K562 (cell line): ENCODE data around the gene UQCRC2. TPM values are rescaled to one million over a fixed set of nuclear protein-coding genes. Genes with fewer than 3 reads are reported as not detected.

Source experiments
- ETV5 ChIP-seq: sonication (generic); formaldehyde crosslinking; IDR thresholded peaks from 2 replicates; pipeline ENCODE4 v1.4.0; 2020; ENCODE audit warnings: low read depth, mild to moderate bottlenecking, missing genetic modification reagents
- GABPB1 ChIP-seq: sonication (generic); formaldehyde crosslinking; IDR thresholded peaks from 2 replicates; pipeline ENCODE4 v1.8.0; 2022; ENCODE audit warnings: mild to moderate bottlenecking, missing genetic modification reagents
- JUND ChIP-seq, 2 experiments: IDR thresholded peaks; 2 replicates in 1 of 2; 3 replicates in 1 of 2; pipeline ENCODE4 v1.6.1; 2011; ENCODE audit warnings: borderline replicate concordance in 2 of 2, low read depth in 2 of 2, low read length in 2 of 2, improper control_type of control experiment in 1 of 2, missing biosample characterization in 1 of 2, missing genetic modification characterization in 1 of 2, missing genetic modification reagents in 1 of 2
- KLF6 ChIP-seq: fragments of 250-450 bp; sonication (Bioruptor Pico); IDR thresholded peaks from 2 replicates; pipeline ENCODE4 v1.4.0; 2020; ENCODE audit warnings: mild to moderate bottlenecking, moderate library complexity, borderline replicate concordance
- NFIC ChIP-seq: fragments of 450-650 bp; IDR thresholded peaks from 2 replicates; pipeline ENCODE4 v1.6.1; 2017; ENCODE audit warnings: mild to moderate bottlenecking, inconsistent platforms
- NR2C2 ChIP-seq, 2 experiments: fragments of 200-800 bp in 1 of 2; sonication (Bioruptor generic) in 1 of 2; sonication (generic) in 1 of 2; formaldehyde crosslinking in 1 of 2; IDR thresholded peaks; 2 replicates each; pipeline versions ENCODE4 v1.6.1 to v1.8.0; 2016 to 2022; ENCODE audit warnings: mild to moderate bottlenecking in 1 of 2, missing compliant biosample characterization in 1 of 2, missing genetic modification characterization in 1 of 2, missing genetic modification reagents in 1 of 2
- SIN3A ChIP-seq, 2 experiments: fragments of 150-350 bp in 1 of 2; IDR thresholded peaks; 2 replicates each; pipeline ENCODE4 v1.6.1; 2011 to 2016; ENCODE audit warnings: borderline replicate concordance in 2 of 2, low read depth in 2 of 2, low read length in 2 of 2, mild to moderate bottlenecking in 2 of 2, moderate library complexity in 2 of 2; ENCODE audit not compliant: control insufficient read depth in 1 of 2
- ZNF197 ChIP-seq: fragments of 200-800 bp; sonication (Bioruptor generic); IDR thresholded peaks from 2 replicates; pipeline ENCODE4 v1.6.1; 2016; ENCODE audit warnings: low read depth, missing genetic modification characterization, missing compliant biosample characterization
- ZNF24 ChIP-seq: fragments of 450-650 bp; IDR thresholded peaks from 2 replicates; pipeline ENCODE4 v1.6.1; 2016
- ZNF253 ChIP-seq: fragments of 250-450 bp; sonication (Bioruptor Pico); conservative IDR thresholded peaks from 2 replicates; pipeline ENCODE4 v1.6.1; 2021; ENCODE audit warnings: mild to moderate bottlenecking
- ZNF551 ChIP-seq: fragments of 250-450 bp; sonication (Bioruptor Pico); IDR thresholded peaks from 2 replicates; pipeline ENCODE4 v1.5.0; 2021; ENCODE audit warnings: mild to moderate bottlenecking, moderate library complexity
- ZNF707 ChIP-seq: fragments of 250-450 bp; sonication (Bioruptor Pico); conservative IDR thresholded peaks from 2 replicates; pipeline ENCODE4 v1.8.0; 2022; ENCODE audit warnings: inconsistent platforms, mild to moderate bottlenecking, moderate library complexity
- polyA plus RNA-seq, 8 experiments: library from polyadenylated mRNA; depleted of rRNA in 4 of 8; stranded (reverse) in 5 of 8; unstranded in 3 of 8; fragments of >200 nt; fragmentation: Nextera tagmentation in 2 of 8; fragmentation: Illumina TruSeq in 1 of 8; extraction: Ambion mirVana in 2 of 8; extraction: Trizol in 1 of 8; gene quantifications; 2 replicates each; pipeline versions ENCODE4 v1.2.1 to v1.2.3, GENCODE V29; 2011 to 2014; ENCODE audit warnings: inconsistent platforms in 1 of 8, missing spikeins in 1 of 8
- total RNA-seq, 7 experiments: library from RNA; depleted of rRNA in 6 of 7; stranded (reverse); fragments of >200 nt in 6 of 7; fragmentation: Illumina TruSeq in 2 of 7; extraction: Trizol in 2 of 7; gene quantifications; 2 replicates each; pipeline versions ENCODE4 v1.2.1 to v1.2.3, GENCODE V29; 2011 to 2021; ENCODE audit warnings: low replicate concordance in 1 of 7
- TF ChIP-seq, protein P1 (sequence below): fragments of 250-450 bp; sonication (Bioruptor Pico); IDR thresholded peaks from 2 replicates; pipeline ENCODE4 v1.9.0; 2021; ENCODE audit warnings: mild to moderate bottlenecking
- TF ChIP-seq, protein P2 (sequence below): sonication (generic); formaldehyde crosslinking; IDR thresholded peaks from 2 replicates; pipeline ENCODE4 v1.8.1; 2023; ENCODE audit warnings: mild to moderate bottlenecking, missing genetic modification reagents, moderate library complexity
- TF ChIP-seq, protein P3 (sequence below): fragments of 450-650 bp; IDR thresholded peaks from 2 replicates; pipeline ENCODE4 v1.6.1; 2016; ENCODE audit warnings: missing biosample characterization, missing genetic modification characterization
- TF ChIP-seq, protein P4 (sequence below), 3 experiments: fragments of 200-800 bp in 1 of 3; sonication (Bioruptor generic) in 1 of 3; sonication (generic) in 1 of 3; formaldehyde crosslinking in 1 of 3; IDR thresholded peaks; 2 replicates each; pipeline versions ENCODE4 v1.6.1 to v1.8.0; 2016 to 2022; ENCODE audit warnings: mild to moderate bottlenecking in 2 of 3, missing compliant biosample characterization in 2 of 3, missing genetic modification characterization in 2 of 3, missing genetic modification reagents in 1 of 3
- TF ChIP-seq, protein P5 (sequence below): fragments of 250-450 bp; sonication (Bioruptor Pico); IDR thresholded peaks from 2 replicates; pipeline ENCODE4 v1.6.1; 2021; ENCODE audit warnings: mild to moderate bottlenecking

The UQCRC2 gene
- total and polyA plus RNA-seq, 9 of the 15 experiments (the other 6 are each of a cell fraction or from before 2014, with no cell fraction given), result 177 to 516 (median 319) TPM

DNA sequence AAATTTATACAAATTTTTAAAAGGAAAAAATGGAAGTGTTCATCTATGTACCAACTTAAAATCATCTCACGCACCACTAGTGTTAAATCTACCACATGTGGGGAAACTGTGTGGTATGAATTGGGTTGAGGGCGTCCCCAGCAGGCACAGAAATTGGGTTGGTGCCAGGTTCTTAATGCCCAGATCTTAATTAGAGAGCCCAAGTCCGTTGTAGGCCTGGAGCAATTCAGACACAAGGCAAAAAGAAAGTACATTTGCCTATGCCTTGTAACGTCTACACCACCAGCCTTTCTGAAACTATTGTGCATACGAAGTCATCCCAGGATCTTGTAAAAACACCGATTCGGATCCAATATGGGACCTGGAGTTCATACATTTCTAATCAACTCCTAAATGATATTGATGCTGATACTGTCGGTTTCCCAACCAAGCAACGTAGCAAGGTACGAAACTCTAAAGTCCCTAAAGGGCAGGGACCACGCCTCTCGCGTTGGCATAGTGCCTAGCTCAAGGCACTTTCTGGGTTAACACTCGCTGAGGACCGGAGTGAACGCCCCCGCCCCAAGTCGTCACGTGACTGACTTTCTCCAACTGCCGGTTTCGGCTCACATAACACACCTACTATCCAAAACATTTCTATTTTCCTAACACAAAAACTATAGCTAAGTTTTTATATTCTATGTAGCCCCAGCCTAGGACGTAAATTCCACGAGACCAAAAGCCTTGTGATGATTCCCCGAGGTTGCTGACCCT is 945 bp upstream of the UQCRC2 start (continued):
- TF ChIP-seq, protein P1, sequence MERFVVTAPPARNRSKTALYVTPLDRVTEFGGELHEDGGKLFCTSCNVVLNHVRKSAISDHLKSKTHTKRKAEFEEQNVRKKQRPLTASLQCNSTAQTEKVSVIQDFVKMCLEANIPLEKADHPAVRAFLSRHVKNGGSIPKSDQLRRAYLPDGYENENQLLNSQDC (CRISPR knock-in tag), result no peak
- TF ChIP-seq, protein P2, sequence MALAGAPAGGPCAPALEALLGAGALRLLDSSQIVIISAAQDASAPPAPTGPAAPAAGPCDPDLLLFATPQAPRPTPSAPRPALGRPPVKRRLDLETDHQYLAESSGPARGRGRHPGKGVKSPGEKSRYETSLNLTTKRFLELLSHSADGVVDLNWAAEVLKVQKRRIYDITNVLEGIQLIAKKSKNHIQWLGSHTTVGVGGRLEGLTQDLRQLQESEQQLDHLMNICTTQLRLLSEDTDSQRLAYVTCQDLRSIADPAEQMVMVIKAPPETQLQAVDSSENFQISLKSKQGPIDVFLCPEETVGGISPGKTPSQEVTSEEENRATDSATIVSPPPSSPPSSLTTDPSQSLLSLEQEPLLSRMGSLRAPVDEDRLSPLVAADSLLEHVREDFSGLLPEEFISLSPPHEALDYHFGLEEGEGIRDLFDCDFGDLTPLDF (CRISPR knock-in tag), result no peak
- TF ChIP-seq, protein P3, sequence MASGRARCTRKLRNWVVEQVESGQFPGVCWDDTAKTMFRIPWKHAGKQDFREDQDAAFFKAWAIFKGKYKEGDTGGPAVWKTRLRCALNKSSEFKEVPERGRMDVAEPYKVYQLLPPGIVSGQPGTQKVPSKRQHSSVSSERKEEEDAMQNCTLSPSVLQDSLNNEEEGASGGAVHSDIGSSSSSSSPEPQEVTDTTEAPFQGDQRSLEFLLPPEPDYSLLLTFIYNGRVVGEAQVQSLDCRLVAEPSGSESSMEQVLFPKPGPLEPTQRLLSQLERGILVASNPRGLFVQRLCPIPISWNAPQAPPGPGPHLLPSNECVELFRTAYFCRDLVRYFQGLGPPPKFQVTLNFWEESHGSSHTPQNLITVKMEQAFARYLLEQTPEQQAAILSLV (tag), result no peak
- TF ChIP-seq, protein P4, sequence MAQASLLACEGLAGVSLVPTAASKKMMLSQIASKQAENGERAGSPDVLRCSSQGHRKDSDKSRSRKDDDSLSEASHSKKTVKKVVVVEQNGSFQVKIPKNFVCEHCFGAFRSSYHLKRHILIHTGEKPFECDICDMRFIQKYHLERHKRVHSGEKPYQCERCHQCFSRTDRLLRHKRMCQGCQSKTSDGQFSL (CRISPR knock-in tag; IDR thresholded peaks at IDR 0.05), result no peak
- TF ChIP-seq, protein P4 (tag; IDR thresholded peaks at IDR 0.05), result no peak
- TF ChIP-seq NFIC (peak; percentile 78), ETV5 (no peak; the same call in 1 of the 2 replicates), GABPB1 (CRISPR knock-in tag) (no peak), ZNF253 (CRISPR knock-in tag) (no peak), NR2C2 (CRISPR knock-in tag; IDR thresholded peaks at IDR 0.05) (no peak), NR2C2 (tag; IDR thresholded peaks at IDR 0.05) (no peak), ZNF197 (no peak), ZNF707 (CRISPR knock-in tag) (no peak), ZNF551 (CRISPR knock-in tag) (no peak), ZNF24 (no peak), SIN3A (IDR thresholded peaks at IDR 0.05; ENCODE audit: borderline replicate concordance in 2 of 2, control insufficient read depth in 1 of 2, low read depth in 2 of 2, low read length in 2 of 2) (peak in 1 of 2 experiments; percentile 77; a peak in 2 of 4 replicates), KLF6 (CRISPR knock-in tag) (peak; percentile 60; the same call in 1 of the 2 replicates), JUND (IDR thresholded peaks at IDR 0.05; ENCODE audit: borderline replicate concordance, low read depth, low read length) (no peak), JUND (tag; IDR thresholded peaks at IDR 0.05; ENCODE audit: borderline replicate concordance, low read depth, low read length) (no peak)
- TF ChIP-seq, protein P5, sequence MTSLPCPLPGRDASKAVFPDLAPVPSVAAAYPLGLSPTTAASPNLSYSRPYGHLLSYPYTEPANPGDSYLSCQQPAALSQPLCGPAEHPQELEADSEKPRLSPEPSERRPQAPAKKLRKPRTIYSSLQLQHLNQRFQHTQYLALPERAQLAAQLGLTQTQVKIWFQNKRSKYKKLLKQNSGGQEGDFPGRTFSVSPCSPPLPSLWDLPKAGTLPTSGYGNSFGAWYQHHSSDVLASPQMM (CRISPR knock-in tag), result no peak
